GM12878 (cell line): Measurements from ENCODE around the gene SEC24C.

Experiments used
- CTCF ChIP-seq, 3 experiments: IDR thresholded peaks in 2 of 3; conservative IDR thresholded peaks in 1 of 3; 2 replicates each; pipeline ENCODE4 v1.5.1; 2011; ENCODE audit warnings: low read depth in 3 of 3, low read length in 3 of 3, mild to moderate bottlenecking in 3 of 3, control low read depth in 2 of 3, moderate library complexity in 2 of 3, inconsistent platforms in 1 of 3, mixed read lengths in 1 of 3; ENCODE audit not compliant: control insufficient read depth in 2 of 3, insufficient read depth in 1 of 3; ENCODE audit errors: extremely low read depth in 1 of 3
- EP300 ChIP-seq, 2 experiments: fragments of 150-350 bp in 1 of 2; IDR thresholded peaks; 2 replicates each; pipeline ENCODE4 v1.6.1; 2011 to 2012; ENCODE audit warnings: low read depth in 2 of 2, low read length in 2 of 2, borderline replicate concordance in 1 of 2, improper control_type of control experiment in 1 of 2, inconsistent platforms in 1 of 2; ENCODE audit not compliant: control insufficient read depth in 1 of 2
- FOXM1 ChIP-seq: IDR thresholded peaks from 2 replicates; pipeline ENCODE4 v1.6.1; 2012; ENCODE audit warnings: low read depth, mild to moderate bottlenecking, inconsistent platforms, low read length, moderate library complexity
- JUNB ChIP-seq: IDR thresholded peaks from 2 replicates; pipeline ENCODE4 v1.6.1; 2016; ENCODE audit warnings: antibody characterized with exemption, mild to moderate bottlenecking
- MXI1 ChIP-seq: fragments of 150-350 bp; IDR thresholded peaks from 2 replicates; pipeline ENCODE4 v1.6.1; 2011; ENCODE audit warnings: low read depth, mild to moderate bottlenecking, inconsistent platforms, low read length, improper control_type of control experiment
- POLR2A ChIP-seq: IDR thresholded peaks from 2 replicates; pipeline ENCODE4 v1.6.1; 2011; ENCODE audit warnings: low read depth, mild to moderate bottlenecking, low read length
- POLR2AphosphoS5 ChIP-seq: IDR thresholded peaks from 2 replicates; pipeline ENCODE4 v1.6.1; 2011; ENCODE audit warnings: mild to moderate bottlenecking, low read length, inconsistent platforms
- SMARCA5 ChIP-seq: fragments of 450-650 bp; IDR thresholded peaks from 2 replicates; pipeline ENCODE4 v1.6.1; 2017; ENCODE audit warnings: mild to moderate bottlenecking
- SP1 ChIP-seq: IDR thresholded peaks from one replicate; pipeline ENCODE4 v1.6.1; 2011; ENCODE audit warnings: low read depth, low read length

GRCh38 chr10:73817826-73818225 lies 73.7 kb downstream of the SEC24C start:
- no peak for TF ChIP-seq SMARCA5
- TF ChIP-seq MXI1, result no peak
- TF ChIP-seq CTCF (IDR thresholded peaks at IDR 0.05 in 2 of 3, conservative IDR thresholded peaks at IDR 0.05 in 1 of 3; ENCODE audit: control insufficient read depth in 2 of 3, extremely low read depth in 1 of 3, insufficient read depth in 1 of 3, low read depth in 3 of 3, low read length in 3 of 3), result no peak
- no peak for TF ChIP-seq EP300 (IDR thresholded peaks at IDR 0.05; ENCODE audit: borderline replicate concordance in 1 of 2, control insufficient read depth in 1 of 2, low read depth in 2 of 2, low read length in 2 of 2)
- no peak for TF ChIP-seq SP1
- no peak for TF ChIP-seq POLR2AphosphoS5
- TF ChIP-seq POLR2A, result no peak
- no peak for TF ChIP-seq FOXM1
- no peak for TF ChIP-seq JUNB
